Activated CD4-positive, alpha-beta T cell treated with anti-CD3 and anti-CD28 coated beads for 24 hours (primary cell): ENCODE measurements around the gene TANGO6.

Experiments
- DNase-seq, 2 donors: peaks; one replicate each; pipeline ENCODE4 v3.0.0-alpha.2; 2020; ENCODE audit warnings: low read depth in 2 of 2

TANGO6 gene

GRCh38 chr16:68866933-68867332, 23.6 kb downstream of the TANGO6 start:
- no peak for DNase-seq

- DNase-seq = no peak
Observed at GRCh38 chr16:68869492-68870088, 26.3 kb downstream of the TANGO6 start.

DNA sequence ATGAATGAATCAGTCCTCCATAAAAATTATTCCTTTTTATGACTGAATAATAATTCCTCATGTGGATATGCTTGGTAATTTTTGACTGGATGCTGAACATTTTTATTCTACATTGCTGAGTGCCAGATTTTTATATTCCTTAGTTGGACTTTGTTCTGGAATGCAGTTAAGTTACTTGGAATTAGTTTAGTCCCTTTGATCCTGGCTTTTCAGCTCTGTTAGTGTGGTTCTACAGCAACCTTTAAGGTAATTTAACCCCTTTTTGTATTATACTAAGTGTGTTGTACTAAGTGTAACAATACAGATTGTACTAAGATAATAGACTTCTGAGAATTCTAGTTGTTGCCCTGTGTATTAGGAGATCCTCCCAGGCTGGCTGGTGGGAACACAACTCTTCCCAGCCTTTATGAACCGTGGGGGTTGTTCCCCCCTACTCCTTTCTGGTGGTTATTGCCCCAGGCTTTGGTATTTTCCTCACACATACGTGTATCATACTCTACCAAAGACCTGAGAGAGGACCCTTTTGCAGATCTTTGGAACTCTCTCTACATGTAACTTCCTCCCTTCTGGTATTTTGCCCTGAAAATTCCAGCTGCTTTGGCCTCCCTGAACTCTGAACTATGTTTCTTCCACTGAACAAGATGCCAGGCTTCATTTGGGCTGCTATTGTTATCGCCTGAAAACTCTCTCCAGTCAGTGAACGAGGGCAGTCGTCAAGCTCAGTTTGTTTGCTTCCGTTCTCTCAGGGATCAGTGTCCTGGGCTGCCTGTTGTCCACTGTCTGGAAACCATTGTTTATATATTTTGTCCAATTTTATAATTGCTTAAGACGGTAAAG, 30.5 kb downstream of the TANGO6 start:
- DNase-seq = no peak

DNA sequence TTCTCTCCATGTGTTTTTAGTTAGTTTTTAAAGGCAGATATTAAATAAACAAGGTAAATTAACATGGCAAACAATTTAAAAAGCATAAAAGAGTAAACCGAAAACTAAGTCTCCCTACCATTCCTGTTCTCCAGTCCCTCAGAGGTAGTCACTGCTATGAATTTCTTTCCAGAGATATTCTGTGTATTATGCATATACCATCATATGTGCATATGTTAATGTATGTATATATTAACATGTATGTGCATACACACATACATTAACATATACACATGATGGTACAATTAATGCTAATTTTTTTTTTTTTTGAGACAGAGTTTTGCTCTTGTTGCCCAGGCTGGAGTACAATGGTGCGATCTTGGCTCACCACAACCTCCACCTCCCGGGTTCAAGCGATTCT, 32.5 kb downstream of the TANGO6 start:
- no peak for DNase-seq

DNA sequence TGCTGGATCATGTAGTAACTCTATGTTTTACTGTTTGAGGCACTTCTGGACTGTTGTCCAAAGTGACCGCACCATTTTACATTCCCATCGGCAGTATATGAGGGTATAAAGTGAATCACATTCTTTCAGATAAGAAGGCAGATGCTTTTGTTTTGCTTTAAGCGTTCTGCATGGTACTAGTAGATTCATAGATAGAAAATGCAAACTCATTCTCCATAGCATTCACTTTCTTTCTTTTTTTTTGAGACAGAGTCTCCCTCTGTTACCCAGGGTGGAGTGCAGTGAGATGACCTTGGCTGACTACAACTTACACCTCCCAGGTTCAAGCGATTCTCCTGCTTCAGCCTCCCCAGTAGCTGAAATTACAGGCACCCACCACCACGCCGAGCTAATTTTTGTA, 40.4 kb downstream of the TANGO6 start:
- no peak for DNase-seq

DNA sequence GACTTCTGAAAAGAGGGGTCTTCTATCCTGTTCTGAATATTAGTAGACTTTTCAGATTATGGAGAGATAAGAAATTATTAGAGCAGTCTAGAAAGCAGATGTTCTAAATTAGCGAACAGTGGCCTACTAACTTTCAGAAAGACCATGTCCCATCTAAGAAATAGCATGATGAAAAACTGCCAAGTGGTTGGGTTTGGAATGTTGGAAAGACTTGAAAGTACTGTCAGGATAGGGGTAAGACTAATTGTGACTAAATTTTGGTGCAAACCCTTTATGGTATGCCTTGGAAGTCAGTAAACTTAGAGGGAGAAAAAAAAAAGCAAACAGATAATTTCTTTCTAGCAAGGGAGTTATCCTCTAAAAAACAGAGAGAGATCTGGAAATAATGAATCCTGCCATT, 41.1 kb downstream of the TANGO6 start:
- no peak for DNase-seq

DNA sequence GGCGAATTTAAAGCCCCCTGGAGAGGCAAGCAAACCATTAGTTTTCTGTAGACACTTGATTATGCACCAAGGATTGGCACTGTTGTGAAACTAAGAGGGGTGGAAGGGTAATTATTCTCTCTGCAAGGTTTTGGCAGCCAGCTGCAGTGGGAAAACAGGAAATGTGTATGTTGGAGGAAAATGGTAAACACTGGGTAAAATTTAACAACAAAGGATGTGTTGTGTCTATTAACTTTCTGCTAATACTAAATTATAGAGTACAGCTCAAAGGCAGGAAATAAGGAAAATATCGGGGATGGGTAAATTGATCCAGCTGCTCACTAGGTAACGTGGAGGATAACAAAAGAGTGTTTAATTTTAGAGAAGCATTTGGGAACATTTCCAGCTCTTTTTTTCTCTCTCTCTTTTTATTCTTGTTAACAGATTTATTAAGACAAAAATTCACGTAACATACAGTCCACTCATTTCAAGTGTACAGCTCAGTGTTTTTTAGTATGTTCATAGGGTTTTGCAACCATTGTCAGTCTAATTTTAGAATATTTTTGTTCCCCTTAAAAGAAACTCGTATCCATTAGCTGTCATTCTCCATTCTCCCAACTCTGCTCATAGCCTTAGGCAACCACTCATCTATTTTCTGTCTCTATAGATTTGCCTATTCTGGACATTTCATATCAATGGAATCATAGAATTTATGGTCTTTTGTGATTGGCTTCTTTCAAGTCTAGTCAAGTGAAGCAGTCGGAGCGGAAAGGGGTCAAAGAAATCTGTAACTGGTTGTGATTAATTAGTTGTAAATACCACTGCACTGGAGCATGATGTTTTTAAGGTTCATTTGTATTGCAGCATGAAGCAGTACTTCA, 41.8 kb downstream of the TANGO6 start:
- DNase-seq = no peak

DNA sequence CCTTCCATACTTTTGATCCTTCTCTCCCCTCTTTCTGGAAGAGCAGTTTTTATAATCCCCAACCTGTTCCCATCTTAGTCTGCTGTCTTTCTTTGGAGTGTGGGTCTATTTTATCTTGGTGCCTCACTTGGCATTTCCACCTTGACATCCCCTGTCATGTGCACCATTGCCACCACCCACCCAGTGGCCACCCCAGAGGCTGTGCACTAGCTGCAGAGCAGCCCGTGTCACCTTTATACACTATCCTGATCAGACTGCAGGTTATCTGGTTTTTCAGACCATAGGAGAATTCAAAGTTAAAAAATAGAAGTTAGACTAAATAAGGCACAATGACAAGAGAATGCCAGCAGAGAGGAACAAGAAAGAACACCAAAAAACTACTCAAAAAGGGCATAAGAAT, 43.8 kb downstream of the TANGO6 start:
- DNase-seq = no peak

DNA sequence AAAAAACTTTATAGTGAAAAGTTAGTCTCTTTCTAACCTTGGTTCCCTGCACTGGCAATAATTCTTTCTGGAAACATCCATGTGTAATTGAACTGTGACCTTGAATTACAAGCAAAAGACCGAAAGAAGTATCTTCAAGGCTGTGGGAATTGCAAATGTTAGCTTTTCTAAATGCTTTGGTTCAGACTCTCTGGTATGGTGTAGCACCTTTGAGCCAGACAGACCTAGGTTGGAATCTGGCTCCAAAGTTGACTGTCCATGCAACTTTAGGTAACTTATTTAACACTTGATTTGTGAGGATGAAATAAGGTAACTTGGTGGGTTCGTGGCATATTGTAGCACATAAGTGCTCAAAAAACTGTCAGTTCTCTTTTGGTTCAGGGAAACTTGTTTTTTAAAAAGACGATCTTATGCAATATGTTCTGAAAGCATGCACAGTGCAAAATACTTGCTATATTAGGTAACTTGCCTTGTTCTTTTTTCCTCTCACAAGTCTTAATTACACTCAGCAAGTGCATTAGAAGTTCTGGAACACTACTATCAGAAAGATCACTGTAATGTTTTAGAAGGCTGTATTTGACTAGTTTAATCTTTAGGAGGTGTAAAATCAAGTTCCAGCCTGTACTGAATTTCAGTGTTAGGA, 46.3 kb downstream of the TANGO6 start:
- DNase-seq = no peak

- DNase-seq = no peak
Observed at GRCh38 chr16:68892214-68892613, 48.9 kb downstream of the TANGO6 start.

DNA sequence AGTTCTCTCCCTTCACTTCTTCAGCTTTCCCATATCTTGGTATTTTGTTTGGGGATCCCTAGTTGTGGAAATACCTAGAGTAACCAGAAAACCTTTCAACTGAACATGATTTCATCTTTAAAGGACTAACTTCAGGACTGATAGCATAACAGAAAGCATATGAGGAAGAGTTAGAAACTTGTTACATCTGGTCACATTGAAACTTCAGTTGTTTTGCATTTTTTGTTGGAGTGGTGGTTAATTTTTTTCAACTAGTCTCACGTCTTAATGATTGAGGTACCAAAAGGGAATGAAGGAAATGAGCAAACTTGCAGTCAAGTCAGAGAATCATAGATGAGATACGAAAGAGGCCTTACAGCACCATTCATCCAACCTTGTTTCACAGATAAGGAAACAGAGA, 49.6 kb downstream of the TANGO6 start:
- no peak for DNase-seq

DNA sequence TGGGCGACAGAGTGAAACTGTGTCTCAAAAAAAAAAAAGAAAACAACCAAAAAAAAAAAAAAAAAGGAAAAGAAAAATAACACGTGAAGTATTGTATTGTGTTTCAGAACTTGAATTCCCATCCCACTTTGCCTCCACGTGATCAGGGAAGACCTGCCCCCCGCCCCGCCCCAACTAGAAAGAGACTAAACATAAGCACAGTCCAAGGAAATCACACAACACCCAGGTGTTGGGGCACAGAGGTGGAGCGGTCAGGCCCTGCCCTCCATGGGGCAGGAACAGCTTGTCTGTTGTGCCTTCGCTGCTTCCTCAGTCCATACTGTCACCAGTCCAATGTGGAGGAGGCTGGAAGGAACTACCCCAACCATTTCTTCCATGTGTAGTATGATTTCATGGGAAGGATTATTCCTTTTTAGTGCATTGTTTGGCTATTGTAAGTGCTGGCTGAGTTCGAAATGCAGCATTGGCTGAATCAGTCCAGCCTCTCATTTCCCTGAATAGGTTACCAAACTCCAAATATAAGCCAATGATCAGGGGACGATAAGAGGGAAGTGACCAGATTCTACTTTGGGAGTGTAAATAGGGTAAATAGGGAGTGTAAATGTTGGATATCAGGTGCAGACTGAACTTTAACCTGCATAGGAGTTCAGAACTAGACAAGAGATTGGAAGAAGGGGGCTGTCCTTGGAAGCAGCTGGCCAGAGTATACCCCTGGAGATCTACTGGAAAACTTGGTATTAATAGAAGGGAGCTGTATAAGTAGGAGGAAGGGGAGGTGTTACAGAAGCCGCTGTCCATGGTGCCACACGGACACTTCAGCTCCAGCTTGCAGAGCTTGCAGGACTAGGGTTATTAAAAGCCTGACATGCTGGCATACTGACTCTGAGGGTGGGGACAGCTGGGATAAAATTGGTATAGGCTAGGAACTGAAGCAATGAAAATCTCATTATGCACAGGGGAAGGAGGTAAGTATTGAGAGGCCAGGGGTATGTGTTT, 50.7 kb downstream of the TANGO6 start:
- DNase-seq = no peak

GRCh38 chr16:68894714-68895113, 51.4 kb downstream of the TANGO6 start:
- DNase-seq = no peak

- DNase-seq = no peak
Observed at GRCh38 chr16:68898026-68898425, 54.7 kb downstream of the TANGO6 start.

GRCh38 chr16:68900009-68900408, 56.7 kb downstream of the TANGO6 start:
- no peak for DNase-seq

- DNase-seq = no peak
Observed at GRCh38 chr16:68902003-68902968, 59.0 kb downstream of the TANGO6 start.

GRCh38 chr16:68902969-68903345, 59.6 kb downstream of the TANGO6 start:
- no peak for DNase-seq

GRCh38 chr16:68907297-68907696, 64.0 kb downstream of the TANGO6 start:
- DNase-seq = no peak

DNA sequence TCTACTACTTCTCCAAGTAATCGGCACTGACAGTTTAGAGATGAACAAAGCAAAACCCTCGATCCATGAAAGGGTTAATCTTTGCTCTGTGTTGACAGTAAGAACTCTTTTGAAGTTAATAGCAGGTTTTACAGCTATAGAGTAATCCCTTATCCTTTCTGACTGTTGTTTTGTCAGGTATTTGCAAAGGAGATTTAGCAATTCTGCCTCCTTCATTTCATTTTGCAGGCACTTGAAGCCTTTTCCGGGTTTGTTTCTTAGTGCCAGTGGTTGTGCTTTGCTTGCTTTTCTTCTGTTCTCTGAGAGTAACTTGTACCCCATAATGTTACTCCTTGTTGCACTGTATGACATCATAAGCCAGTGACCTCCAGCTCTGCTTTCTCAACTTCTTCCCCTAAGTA, 64.5 kb downstream of the TANGO6 start:
- DNase-seq = no peak
